ENCODE results near the gene JUNB.

Gene JUNB

DNA sequence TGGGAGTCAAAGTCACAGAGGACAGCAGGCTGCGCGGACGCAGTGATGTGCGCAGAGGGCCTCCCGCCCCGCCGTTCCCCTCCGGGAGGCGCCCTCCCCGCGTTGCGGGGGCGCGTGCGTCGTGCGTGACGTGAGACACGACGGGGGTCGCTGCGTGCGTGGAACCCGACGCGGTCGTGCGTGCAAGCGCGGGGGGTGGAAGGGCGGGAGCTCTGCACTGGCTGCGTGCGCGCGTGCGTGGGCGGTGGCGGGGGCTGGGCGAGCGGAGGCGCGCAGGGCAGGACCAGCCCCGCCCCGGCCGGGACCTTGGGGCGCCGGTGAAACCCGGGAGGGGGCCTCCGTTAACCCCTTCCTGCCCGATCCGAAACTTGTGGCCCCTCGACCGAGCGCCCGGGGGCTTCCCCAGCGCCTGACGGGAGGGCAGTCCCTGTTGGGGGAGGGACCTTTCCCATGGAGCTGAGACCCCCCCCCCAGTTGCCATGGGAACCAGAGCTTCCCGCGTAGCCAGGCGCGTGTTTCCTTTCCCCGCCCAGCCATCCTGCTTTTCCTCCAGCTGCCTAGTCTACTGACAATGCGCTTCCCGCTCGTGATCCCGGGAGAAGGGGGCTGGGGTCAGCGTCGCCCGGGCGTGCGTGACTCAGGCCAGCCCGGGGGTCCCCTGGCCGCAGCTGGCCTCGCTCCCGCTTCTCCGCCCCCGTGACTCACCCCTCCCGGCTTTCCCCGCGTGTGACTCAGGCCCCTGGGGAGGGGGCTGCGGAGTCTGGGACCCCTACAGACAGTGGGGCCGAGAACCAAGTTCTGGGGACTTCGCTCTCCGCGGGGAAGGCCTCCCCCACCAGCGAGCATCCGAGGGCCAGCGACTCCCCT, 8.6 kb upstream of the JUNB start (continued):
- TF ChIP-seq, protein P1, sequence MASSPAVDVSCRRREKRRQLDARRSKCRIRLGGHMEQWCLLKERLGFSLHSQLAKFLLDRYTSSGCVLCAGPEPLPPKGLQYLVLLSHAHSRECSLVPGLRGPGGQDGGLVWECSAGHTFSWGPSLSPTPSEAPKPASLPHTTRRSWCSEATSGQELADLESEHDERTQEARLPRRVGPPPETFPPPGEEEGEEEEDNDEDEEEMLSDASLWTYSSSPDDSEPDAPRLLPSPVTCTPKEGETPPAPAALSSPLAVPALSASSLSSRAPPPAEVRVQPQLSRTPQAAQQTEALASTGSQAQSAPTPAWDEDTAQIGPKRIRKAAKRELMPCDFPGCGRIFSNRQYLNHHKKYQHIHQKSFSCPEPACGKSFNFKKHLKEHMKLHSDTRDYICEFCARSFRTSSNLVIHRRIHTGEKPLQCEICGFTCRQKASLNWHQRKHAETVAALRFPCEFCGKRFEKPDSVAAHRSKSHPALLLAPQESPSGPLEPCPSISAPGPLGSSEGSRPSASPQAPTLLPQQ (tag by site-specific recombination; IDR thresholded peaks at IDR 0.05), result peak; percentile 67; the same call in 1 of the 2 replicates

DNA sequence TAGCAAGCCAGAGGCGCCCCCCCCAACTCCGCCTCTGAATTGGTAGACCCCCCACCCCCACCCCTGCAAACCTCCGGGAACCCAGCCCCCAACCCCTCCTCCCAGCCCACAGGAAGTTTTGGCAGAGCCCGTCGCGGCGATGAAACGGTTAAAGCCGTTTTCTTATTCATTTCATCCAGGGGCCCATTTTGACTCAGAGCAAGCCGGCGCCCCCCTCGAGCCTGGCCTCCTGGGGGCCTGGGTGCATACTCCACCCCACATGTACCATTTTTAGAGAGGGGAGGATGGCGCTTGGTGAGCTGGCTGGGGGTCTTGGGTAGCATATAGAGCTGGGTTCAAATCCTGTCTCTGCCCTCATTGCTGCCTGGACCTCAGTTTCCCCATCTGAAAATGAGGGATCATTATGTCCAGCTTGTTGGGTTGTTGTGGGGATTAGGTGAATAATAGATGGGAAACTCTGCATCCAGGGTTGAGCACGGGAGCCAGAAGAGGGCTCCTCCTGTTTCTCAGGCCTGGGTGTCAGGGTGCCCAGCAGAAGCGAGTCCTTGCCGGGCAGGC, 7.9 kb upstream of the JUNB start:
- ChIA-PET CTCF (interaction anchor here (2.4 to 11.4 kb wide), 2 partner anchors 11 to 13 kb away, joined by 6 to 234 read pairs; partner anchors contain the start of genes JUNB, PRDX2 and THSD8), POLR2A (interaction anchor here (0.7 to 2.7 kb wide), 4 partner anchors 9 to 150 kb away, joined by 4 to 33 read pairs (median 6); partner anchors contain the start of genes FARSA and JUNB)
- H3K9me3 ChIP-seq (ENCODE audit: control insufficient read depth, insufficient read depth, low read depth, low read length), result no peaks in the 10 kb centered on the region
- H3K4me3 ChIP-seq (ENCODE audit: low read depth, low read length), result no peak overlapping the region
- no peak for TF ChIP-seq ZNF549 (tag by site-specific recombination; IDR thresholded peaks at IDR 0.05)
- peak; percentile 14; the same call in 1 of the 2 replicates for TF ChIP-seq GLIS1 (tag by site-specific recombination; IDR thresholded peaks at IDR 0.05)
- no peaks in the 10 kb centered on the region for H3K36me3 ChIP-seq (ENCODE audit: control insufficient read depth in 2 of 2, insufficient read depth in 1 of 2, low read length in 2 of 2)
- peaks cover 5% of the 10 kb centered on the region; the same call in 1 of the 2 replicates for H3K4me1 ChIP-seq (ENCODE audit: control insufficient read depth, insufficient read depth, low read length)
- H3K27ac ChIP-seq (ENCODE audit: extremely low read depth, low read depth, low read length), result no peak overlapping the region; the same call in 1 of the 2 replicates

DNA sequence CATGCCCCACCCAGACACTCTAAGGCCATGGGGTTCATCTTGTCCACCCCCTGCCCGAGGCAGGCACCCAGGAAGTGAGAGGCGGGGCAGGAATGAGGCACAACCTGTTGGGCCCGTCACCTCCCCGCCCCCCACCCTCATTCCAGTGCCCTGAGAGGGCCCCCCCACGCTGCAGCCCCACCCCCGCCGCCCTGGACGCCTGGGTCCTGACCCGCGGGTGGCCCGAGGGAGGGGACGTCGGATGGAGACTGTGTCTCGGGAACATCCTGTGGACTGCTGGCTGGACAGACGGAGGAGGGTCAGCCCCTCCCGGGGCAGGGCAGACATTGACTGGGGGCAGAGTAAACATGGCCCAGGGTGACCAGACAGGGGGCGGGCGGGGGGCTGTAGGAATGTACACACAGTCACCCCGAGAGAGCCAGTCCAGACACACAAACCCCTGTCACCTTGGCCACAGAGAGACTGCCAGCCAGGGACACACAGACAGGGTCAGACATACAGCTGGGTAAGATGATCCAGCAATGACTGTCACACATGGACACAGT, 7.4 kb upstream of the JUNB start:
- Histone ChIP-seq H3K27ac (ENCODE audit: extremely low read depth, low read depth, low read length) (no peak overlapping the region), H3K9me3 (ENCODE audit: control insufficient read depth, insufficient read depth, low read depth, low read length) (no peaks in the 10 kb centered on the region), H3K36me3 (ENCODE audit: control insufficient read depth in 2 of 2, insufficient read depth in 1 of 2, low read length in 2 of 2) (no peaks in the 10 kb centered on the region), H3K4me1 (ENCODE audit: control insufficient read depth, insufficient read depth, low read length) (peaks cover 6% of the 10 kb centered on the region), H3K4me3 (ENCODE audit: low read depth, low read length) (no peak overlapping the region)
- TF ChIP-seq GLIS2 (tag by site-specific recombination; IDR thresholded peaks at IDR 0.05), result peak; percentile 47
- no peak for TF ChIP-seq ZNF146 (tag by site-specific recombination; IDR thresholded peaks at IDR 0.05)
- no peak for TF ChIP-seq ZNF510 (tag by site-specific recombination; IDR thresholded peaks at IDR 0.05; ENCODE audit: insufficient replicate concordance)
- TF ChIP-seq ZIC2 (tag by site-specific recombination; IDR thresholded peaks at IDR 0.05), result no peak
- peak; percentile 29 for TF ChIP-seq GLIS1 (tag by site-specific recombination; IDR thresholded peaks at IDR 0.05)
- TF ChIP-seq SCRT2 (tag by site-specific recombination; IDR thresholded peaks at IDR 0.05), result peak; percentile 41; the same call in 1 of the 2 replicates
- ChIA-PET POLR2A (interaction anchor here (2.7 kb wide), 1 partner anchor 8 kb away, joined by 33 read pairs; the partner anchor contains the start of gene JUNB), CTCF (no interaction called here)

DNA sequence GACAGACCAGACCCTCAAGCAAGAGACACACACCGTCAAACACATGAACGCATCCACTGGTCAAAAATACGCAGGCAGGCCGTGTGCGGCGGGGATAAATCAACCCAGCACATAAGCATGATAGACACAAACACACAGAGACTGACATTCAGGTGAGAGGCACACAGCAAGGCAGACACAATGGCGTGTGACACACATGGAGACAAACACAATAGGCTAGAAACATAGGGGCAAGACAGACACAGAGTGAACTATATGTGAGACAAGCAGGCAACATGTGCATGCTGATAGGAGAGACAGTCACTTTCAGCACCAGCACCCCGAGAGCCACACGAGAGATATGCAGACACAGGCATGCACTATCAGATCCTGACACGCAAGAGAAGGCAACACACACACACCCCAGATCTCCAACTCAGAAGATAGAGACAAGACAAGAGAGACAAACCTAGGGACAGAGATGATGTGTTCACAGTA, 6.9 kb upstream of the JUNB start:
- H3K4me3 ChIP-seq (ENCODE audit: low read depth, low read length), result no peak overlapping the region
- no peaks in the 10 kb centered on the region for H3K36me3 ChIP-seq (ENCODE audit: control insufficient read depth in 2 of 2, insufficient read depth in 1 of 2, low read length in 2 of 2)
- no peaks in the 10 kb centered on the region for H3K9me3 ChIP-seq (ENCODE audit: control insufficient read depth, insufficient read depth, low read depth, low read length)
- H3K27ac ChIP-seq (ENCODE audit: extremely low read depth, low read depth, low read length), result no peak overlapping the region
- peaks cover 11% of the 10 kb centered on the region for H3K4me1 ChIP-seq (ENCODE audit: control insufficient read depth, insufficient read depth, low read length)
- TF ChIP-seq OVOL3 (tag by site-specific recombination; IDR thresholded peaks at IDR 0.05) (no peak), ZBTB48 (tag by site-specific recombination; IDR thresholded peaks at IDR 0.05) (peak; percentile 83; the same call in 1 of the 2 replicates), ZNF221 (tag by site-specific recombination; IDR thresholded peaks at IDR 0.05; ENCODE audit: borderline replicate concordance) (no peak), ZNF391 (tag by site-specific recombination; IDR thresholded peaks at IDR 0.05; ENCODE audit: borderline replicate concordance, low read depth) (no peak), ZBTB8A (tag by site-specific recombination; IDR thresholded peaks at IDR 0.05) (no peak)
- TF ChIP-seq, protein P2, sequence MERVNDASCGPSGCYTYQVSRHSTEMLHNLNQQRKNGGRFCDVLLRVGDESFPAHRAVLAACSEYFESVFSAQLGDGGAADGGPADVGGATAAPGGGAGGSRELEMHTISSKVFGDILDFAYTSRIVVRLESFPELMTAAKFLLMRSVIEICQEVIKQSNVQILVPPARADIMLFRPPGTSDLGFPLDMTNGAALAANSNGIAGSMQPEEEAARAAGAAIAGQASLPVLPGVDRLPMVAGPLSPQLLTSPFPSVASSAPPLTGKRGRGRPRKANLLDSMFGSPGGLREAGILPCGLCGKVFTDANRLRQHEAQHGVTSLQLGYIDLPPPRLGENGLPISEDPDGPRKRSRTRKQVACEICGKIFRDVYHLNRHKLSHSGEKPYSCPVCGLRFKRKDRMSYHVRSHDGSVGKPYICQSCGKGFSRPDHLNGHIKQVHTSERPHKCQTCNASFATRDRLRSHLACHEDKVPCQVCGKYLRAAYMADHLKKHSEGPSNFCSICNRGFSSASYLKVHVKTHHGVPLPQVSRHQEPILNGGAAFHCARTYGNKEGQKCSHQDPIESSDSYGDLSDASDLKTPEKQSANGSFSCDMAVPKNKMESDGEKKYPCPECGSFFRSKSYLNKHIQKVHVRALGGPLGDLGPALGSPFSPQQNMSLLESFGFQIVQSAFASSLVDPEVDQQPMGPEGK (tag by site-specific recombination; IDR thresholded peaks at IDR 0.05), result no peak
- ChIA-PET POLR2A (interaction anchor here (2.7 kb wide), 1 partner anchor 8 kb away, joined by 33 read pairs; the partner anchor contains the start of gene JUNB), CTCF (no interaction called here)

Data from HEK293 (cell line).